Fibroblast of skin of scalp (primary cell): Measurements from ENCODE around the gene PMEPA1. TPM values are rescaled to one million over a fixed set of nuclear protein-coding genes. Genes with fewer than 3 reads are reported as not detected.
A peak's percentile ranks its signal among the peaks of the same experiment; 100 is the strongest.

ENCODE experiments used
- DNase-seq: peaks from one replicate; pipeline ENCODE4 v3.0.0-alpha.2; 2013
- polyA plus RNA-seq, 2 experiments: library from polyadenylated mRNA; unstranded; fragments of 120-200 nt; gene quantifications; one replicate each; pipeline ENCODE4 v1.2.1, GENCODE V29; 2013; ENCODE audit not compliant: insufficient read length in 2 of 2

Gene PMEPA1
- polyA plus RNA-seq (2013, experiment 1 of 2; ENCODE audit: insufficient read length) = 27.8 TPM
- polyA plus RNA-seq (2013, experiment 2 of 2; ENCODE audit: insufficient read length) = 25.3 TPM

- peak; percentile 98 for DNase-seq
These were observed at the start of gene PMEPA1 for GRCh38 chr20:57709823-57710799. Gene PMEPA1 (minus strand): TSS chr20:57710015. CDS start chr20:57709582, 433 bp downstream.

GRCh38 chr20:57757767-57758166 lies 48.0 kb upstream of the PMEPA1 start:
- no peak for DNase-seq

- DNase-seq = no peak
These were observed 47.1 kb upstream of the PMEPA1 start for GRCh38 chr20:57756921-57757320.

GRCh38 chr20:57756213-57756612 lies 46.4 kb upstream of the PMEPA1 start:
- no peak for DNase-seq

GRCh38 chr20:57755609-57756008 lies 45.8 kb upstream of the PMEPA1 start:
- no peak for DNase-seq

- no peak for DNase-seq
These were observed 44.4 kb upstream of the PMEPA1 start for GRCh38 chr20:57754190-57754589.

GRCh38 chr20:57753332-57754164 lies 43.7 kb upstream of the PMEPA1 start:
- no peak for DNase-seq

GRCh38 chr20:57751411-57751810 lies 41.6 kb upstream of the PMEPA1 start:
- DNase-seq = no peak

- DNase-seq = no peak
These were observed 40.1 kb upstream of the PMEPA1 start for GRCh38 chr20:57749869-57750268.

GRCh38 chr20:57749131-57749690 lies 39.4 kb upstream of the PMEPA1 start:
- DNase-seq = no peak

GRCh38 chr20:57748601-57749130 lies 38.9 kb upstream of the PMEPA1 start:
- DNase-seq = peak; percentile 96

GRCh38 chr20:57747861-57748481 lies 38.2 kb upstream of the PMEPA1 start:
- no peak for DNase-seq

GRCh38 chr20:57746832-57747404 lies 37.1 kb upstream of the PMEPA1 start:
- DNase-seq = peak; percentile 27

GRCh38 chr20:57746201-57746600 lies 36.4 kb upstream of the PMEPA1 start:
- DNase-seq = no peak

- DNase-seq = no peak
These were observed 34.4 kb upstream of the PMEPA1 start for GRCh38 chr20:57744206-57744605.

- DNase-seq = no peak
These were observed 33.8 kb upstream of the PMEPA1 start for GRCh38 chr20:57743450-57744095.

- no peak for DNase-seq
These were observed 32.8 kb upstream of the PMEPA1 start for GRCh38 chr20:57742507-57743181.

- DNase-seq = peak; percentile 34
These were observed 28.7 kb upstream of the PMEPA1 start for GRCh38 chr20:57738484-57738883.

GRCh38 chr20:57738053-57738452 lies 28.2 kb upstream of the PMEPA1 start:
- no peak for DNase-seq

GRCh38 chr20:57737349-57737748 lies 27.5 kb upstream of the PMEPA1 start:
- no peak for DNase-seq
